GM12878 (cell line): ENCODE data around the gene CMTM1. TPM values are rescaled to one million over a fixed set of nuclear protein-coding genes. Genes with fewer than 3 reads are reported as not detected.
A peak's percentile ranks its signal among the peaks of the same experiment; 100 is the strongest.

Experiments
- BHLHE40 ChIP-seq, 2 experiments: fragments of 450-650 bp in 1 of 2; IDR thresholded peaks; 2 replicates each; pipeline ENCODE4 v1.6.1; 2011 to 2017; ENCODE audit warnings: low read depth in 2 of 2, borderline replicate concordance in 1 of 2, improper control_type of control experiment in 1 of 2, low read length in 1 of 2, mild to moderate bottlenecking in 1 of 2
- CHD2 ChIP-seq: IDR thresholded peaks from 2 replicates; pipeline ENCODE4 v1.6.1; 2011; ENCODE audit warnings: low read depth, low read length, improper control_type of control experiment, borderline replicate concordance
- CTCF ChIP-seq, 3 experiments: IDR thresholded peaks in 2 of 3; conservative IDR thresholded peaks in 1 of 3; 2 replicates each; pipeline ENCODE4 v1.5.1; 2011; ENCODE audit warnings: low read depth in 3 of 3, low read length in 3 of 3, mild to moderate bottlenecking in 3 of 3, control low read depth in 2 of 3, moderate library complexity in 2 of 3, inconsistent platforms in 1 of 3, mixed read lengths in 1 of 3; ENCODE audit not compliant: control insufficient read depth in 2 of 3, insufficient read depth in 1 of 3; ENCODE audit errors: extremely low read depth in 1 of 3
- CUX1 ChIP-seq: IDR thresholded peaks from 2 replicates; pipeline ENCODE4 v1.6.1; 2012; ENCODE audit warnings: improper control_type of control experiment, low read depth, low read length; ENCODE audit not compliant: insufficient replicate concordance
- FOXM1 ChIP-seq: IDR thresholded peaks from 2 replicates; pipeline ENCODE4 v1.6.1; 2012; ENCODE audit warnings: low read depth, mild to moderate bottlenecking, inconsistent platforms, low read length, moderate library complexity
- HDGF ChIP-seq: fragments of 450-650 bp; IDR thresholded peaks from 2 replicates; pipeline ENCODE4 v1.6.1; 2016; ENCODE audit warnings: antibody characterized with exemption
- IKZF1 ChIP-seq: fragments of 450-650 bp; conservative IDR thresholded peaks from 2 replicates; pipeline ENCODE4 v1.6.1; 2017; ENCODE audit warnings: antibody characterized with exemption, mild to moderate bottlenecking
- KLF5 ChIP-seq: fragments of 450-650 bp; IDR thresholded peaks from 2 replicates; pipeline ENCODE4 v1.6.1; 2014; ENCODE audit warnings: mild to moderate bottlenecking; ENCODE audit not compliant: partially characterized antibody
- MLLT1 ChIP-seq: fragments of 450-650 bp; IDR thresholded peaks from 2 replicates; pipeline ENCODE4 v1.6.1; 2016; ENCODE audit warnings: mild to moderate bottlenecking
- MTA2 ChIP-seq: fragments of 450-650 bp; IDR thresholded peaks from 2 replicates; pipeline ENCODE4 v1.6.1; 2016; ENCODE audit warnings: low read depth, mild to moderate bottlenecking, moderate library complexity
- MYB ChIP-seq: fragments of 150-350 bp; IDR thresholded peaks from 2 replicates; pipeline ENCODE4 v1.6.1; 2014; ENCODE audit warnings: mild to moderate bottlenecking, low read depth, low read length, borderline replicate concordance
- PAX8 ChIP-seq: fragments of 450-650 bp; IDR thresholded peaks from 2 replicates; pipeline ENCODE4 v1.6.1; 2017; ENCODE audit warnings: mild to moderate bottlenecking, moderate library complexity
- PML ChIP-seq: IDR thresholded peaks from 2 replicates; pipeline ENCODE4 v1.6.1; 2012; ENCODE audit warnings: low read length, inconsistent platforms
- POU2F2 ChIP-seq: IDR thresholded peaks from 3 replicates; pipeline ENCODE4 v1.6.1; 2011; ENCODE audit warnings: low read depth, mild to moderate bottlenecking, low read length, borderline replicate concordance
- RAD51 ChIP-seq: fragments of 450-650 bp; IDR thresholded peaks from 2 replicates; pipeline ENCODE4 v1.6.1; 2016; ENCODE audit warnings: moderate library complexity, mild to moderate bottlenecking, inconsistent platforms
- REST ChIP-seq: IDR thresholded peaks from 2 replicates; pipeline ENCODE4 v1.6.1; 2012; ENCODE audit warnings: mild to moderate bottlenecking, low read depth, low read length
- RUNX3 ChIP-seq: IDR thresholded peaks from 2 replicates; pipeline ENCODE4 v1.6.1; 2012; ENCODE audit warnings: low read length, inconsistent platforms
- SMC3 ChIP-seq: IDR thresholded peaks from 2 replicates; pipeline ENCODE4 v1.6.1; 2011; ENCODE audit warnings: low read length, improper control_type of control experiment, borderline replicate concordance
- polyA plus RNA-seq, 11 experiments: library from polyadenylated mRNA; depleted of rRNA in 4 of 11; unstranded in 6 of 11; stranded (reverse) in 5 of 11; fragments of >200 nt; fragmentation: Nextera tagmentation in 4 of 11; fragmentation: Illumina TruSeq in 1 of 11; extraction: Ambion mirVana in 4 of 11; extraction: Trizol in 1 of 11; gene quantifications; 1 replicate in 1 of 11; 2 replicates in 10 of 11; pipeline versions ENCODE4 v1.2.1 to v1.2.3, GENCODE V29; 2011 to 2016; ENCODE audit warnings: inconsistent platforms in 2 of 11, missing spikeins in 2 of 11, low read depth in 1 of 11
- total RNA-seq, 4 experiments: library from RNA; depleted of rRNA in 3 of 4; stranded (reverse); fragments of >200 nt in 3 of 4; fragmentation: Illumina TruSeq in 1 of 4; extraction: Trizol in 1 of 4; gene quantifications; 2 replicates each; pipeline versions ENCODE4 v1.2.1 to v1.2.3, GENCODE V29; 2013 to 2021

Gene CMTM1
- total and polyA plus RNA-seq, 10 of the 15 experiments (the other 5 are each of a cell fraction or from before 2014, with no cell fraction given) = 0.09 to 3.0 (median 1.4) TPM; not detected in 2

- TF ChIP-seq CTCF (IDR thresholded peaks at IDR 0.05 in 2 of 3, conservative IDR thresholded peaks at IDR 0.05 in 1 of 3; ENCODE audit: control insufficient read depth in 2 of 3, extremely low read depth in 1 of 3, insufficient read depth in 1 of 3, low read depth in 3 of 3, low read length in 3 of 3) = peak; percentile 89 to 96 (median 91)
- TF ChIP-seq MTA2 = no peak
- TF ChIP-seq RUNX3 = no peak
- TF ChIP-seq CHD2 = no peak
- TF ChIP-seq MLLT1 = no peak
- TF ChIP-seq KLF5 = no peak
- TF ChIP-seq BHLHE40 (IDR thresholded peaks at IDR 0.05; ENCODE audit: borderline replicate concordance in 1 of 2, low read depth in 2 of 2, low read length in 1 of 2) = peak; percentile 38 to 39; a peak in 1 of 4 replicates
- TF ChIP-seq HDGF = no peak
- no peak for TF ChIP-seq CUX1
- TF ChIP-seq SMC3 = peak; percentile 89
- no peak; the same call in 1 of the 2 replicates for TF ChIP-seq RAD51
- TF ChIP-seq PML = no peak
- TF ChIP-seq PAX8 = no peak
- TF ChIP-seq MYB = no peak
- no peak for TF ChIP-seq IKZF1
- no peak for TF ChIP-seq POU2F2
- TF ChIP-seq REST = no peak
- 0 out of 2 replicates have a peak, but pooled peaks have one; percentile 25 for TF ChIP-seq FOXM1
Measured at GRCh38 chr16:66588981-66589713, 22.9 kb downstream of the CMTM1 start (continued).
